DOHH2 (cell line): ENCODE measurements around the gene PSMB5.

ENCODE experiments used
- H3F3A ChIP-seq: fragments of 200-600 bp; sonication (generic), shearing (Covaris generic); 2 replicates; pipeline ENCODE4 v1.6.0; 2016; ENCODE audit warnings: antibody characterized with exemption, mild to moderate bottlenecking; ENCODE audit not compliant: control insufficient read depth, insufficient read depth
- H3K27ac ChIP-seq: fragments of 200-600 bp; sonication (generic); 2 replicates; pipeline ENCODE4 v1.5.1; 2014; ENCODE audit warnings: low read depth, mild to moderate bottlenecking, low read length, moderate library complexity
- H3K27me3 ChIP-seq: fragments of 200-600 bp; sonication (generic); 2 replicates; pipeline ENCODE4 v1.6.1; 2014; ENCODE audit warnings: mild to moderate bottlenecking, low read length, mixed read lengths; ENCODE audit not compliant: control insufficient read depth
- H3K36me3 ChIP-seq: fragments of 200-600 bp; sonication (generic); 2 replicates; pipeline ENCODE4 v1.6.1; 2014; ENCODE audit warnings: mild to moderate bottlenecking, low read length, moderate library complexity, mixed read lengths; ENCODE audit not compliant: control insufficient read depth
- H3K4me1 ChIP-seq: fragments of 200-600 bp; sonication (generic); 2 replicates; pipeline ENCODE4 v1.6.1; 2014; ENCODE audit warnings: mild to moderate bottlenecking, low read length, mixed read lengths; ENCODE audit not compliant: control insufficient read depth
- H3K4me2 ChIP-seq: fragments of 200-600 bp; sonication (generic); 2 replicates; pipeline ENCODE4 v1.6.0; 2014; ENCODE audit warnings: mild to moderate bottlenecking, low read length, moderate library complexity
- H3K4me3 ChIP-seq: fragments of 200-600 bp; sonication (generic); 2 replicates; pipeline ENCODE4 v1.5.1; 2014; ENCODE audit warnings: mild to moderate bottlenecking, low read length, mixed read lengths
- H3K79me2 ChIP-seq: fragments of 200-600 bp; sonication (generic); 2 replicates; pipeline ENCODE4 v1.6.1; 2014; ENCODE audit warnings: mild to moderate bottlenecking, low read length, mixed read lengths; ENCODE audit not compliant: control insufficient read depth
- H3K9me2 ChIP-seq: fragments of 200-600 bp; sonication (generic); replicated peaks from 2 replicates; pipeline ENCODE4 v1.6.1; 2014; ENCODE audit warnings: mild to moderate bottlenecking, low read length, mixed read lengths; ENCODE audit not compliant: control insufficient read depth
- H3K9me3 ChIP-seq: fragments of 200-600 bp; sonication (generic); 2 replicates; pipeline ENCODE4 v1.6.1; 2014; ENCODE audit warnings: antibody characterized with exemption, low read length, mixed read lengths; ENCODE audit not compliant: control insufficient read depth, insufficient read depth
- H4K20me1 ChIP-seq: fragments of 200-600 bp; sonication (generic); 2 replicates; pipeline ENCODE4 v1.6.0; 2014; ENCODE audit warnings: low read depth, mild to moderate bottlenecking, antibody characterized with exemption, low read length, moderate library complexity; ENCODE audit not compliant: control insufficient read depth, insufficient read depth
- CTCF ChIP-seq: fragments of 200-600 bp; sonication (generic); IDR thresholded peaks from one replicate; pipeline ENCODE4 v1.5.1; 2014; ENCODE audit warnings: antibody characterized with exemption, mild to moderate bottlenecking, low read depth, low read length; ENCODE audit not compliant: poor library complexity, severe bottlenecking
- EZH2phosphoT487 ChIP-seq: fragments of 200-600 bp; sonication (generic); IDR thresholded peaks from 2 replicates; pipeline ENCODE4 v1.6.1; 2017; ENCODE audit warnings: borderline replicate concordance, mild to moderate bottlenecking, antibody characterized with exemption, low read length, moderate library complexity, mixed read lengths

PSMB5 gene

GRCh38 chr14:23047751-23048693 lies 13.3 kb upstream of the PSMB5 start:
- H3F3A ChIP-seq, result no peaks in the 10 kb centered on the region
- no peaks in the 10 kb centered on the region for H3K27me3 ChIP-seq
- no peaks in the 10 kb centered on the region for H4K20me1 ChIP-seq
- no peak overlapping the region for H3K4me3 ChIP-seq
- H3K79me2 ChIP-seq, result no peaks in the 10 kb centered on the region
- H3K9me3 ChIP-seq, result no peaks in the 10 kb centered on the region
- H3K4me2 ChIP-seq, result no peak overlapping the region
- no peaks in the 10 kb centered on the region for H3K36me3 ChIP-seq
- H3K4me1 ChIP-seq, result no peaks in the 10 kb centered on the region
- H3K9me2 ChIP-seq, result no peaks in the 10 kb centered on the region
- H3K27ac ChIP-seq, result no peak overlapping the region
- TF ChIP-seq CTCF, result no peak

- no peaks in the 10 kb centered on the region for H3F3A ChIP-seq
- no peaks in the 10 kb centered on the region for H3K36me3 ChIP-seq
- no peaks in the 10 kb centered on the region for H4K20me1 ChIP-seq
- H3K79me2 ChIP-seq, result no peaks in the 10 kb centered on the region
- no peak overlapping the region for H3K4me2 ChIP-seq
- H3K27me3 ChIP-seq, result no peaks in the 10 kb centered on the region
- no peak overlapping the region for H3K27ac ChIP-seq
- no peak for TF ChIP-seq EZH2phosphoT487
- TF ChIP-seq CTCF, result no peak
- H3K9me3 ChIP-seq, result no peaks in the 10 kb centered on the region
- no peaks in the 10 kb centered on the region for H3K4me1 ChIP-seq
- H3K9me2 ChIP-seq, result no peaks in the 10 kb centered on the region
- no peak overlapping the region for H3K4me3 ChIP-seq
Observed at GRCh38 chr14:23047034-23047634, 12.4 kb upstream of the PSMB5 start.

GRCh38 chr14:23045419-23046357 lies 11.0 kb upstream of the PSMB5 start:
- Histone ChIP-seq H3K4me2 (no peak overlapping the region), H4K20me1 (no peaks in the 10 kb centered on the region), H3K27ac (no peak overlapping the region), H3K27me3 (no peaks in the 10 kb centered on the region), H3K4me3 (no peak overlapping the region), H3K9me3 (no peaks in the 10 kb centered on the region), H3K9me2 (no peaks in the 10 kb centered on the region), H3K36me3 (no peaks in the 10 kb centered on the region), H3F3A (no peaks in the 10 kb centered on the region), H3K4me1 (no peaks in the 10 kb centered on the region), H3K79me2 (no peaks in the 10 kb centered on the region)
- TF ChIP-seq EZH2phosphoT487, result no peak
- TF ChIP-seq CTCF, result no peak
